NCI-H748 treated with DMSO at 0.1 percent for 48 hours (cell line): Measurements from ENCODE around the gene USP28.
"Not testable (repeated sequence)": the region's sequence is repeated elsewhere in the genome, so short reads cannot be mapped to it uniquely, and the experiment has no call there.

ENCODE experiments used
- DNase-seq: peaks from one replicate; lab custom pipeline; 2025; lab: John Stamatoyannopoulos, UW

USP28 gene

DNA sequence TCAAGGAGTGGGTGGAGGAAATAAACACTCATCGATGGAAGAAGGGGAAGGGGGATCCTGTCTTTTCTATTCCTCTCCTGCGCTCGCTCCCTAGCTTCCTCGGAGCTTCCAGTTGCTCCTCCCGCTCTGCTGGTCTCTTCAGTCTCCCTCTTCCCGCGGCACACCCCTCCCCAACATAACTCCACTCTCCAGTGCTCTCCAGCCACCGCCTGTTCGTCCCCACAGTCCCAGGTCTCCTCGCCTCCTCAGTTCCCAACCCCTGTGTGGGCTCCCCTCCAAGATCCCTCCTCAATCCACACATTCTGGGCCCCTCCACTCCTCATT, 102.3 kb downstream of the USP28 start:
- DNase-seq = no peak

GRCh38 chr11:113771964-113772363, 103.4 kb downstream of the USP28 start:
- DNase-seq = no peak

- no peak for DNase-seq
Measured at GRCh38 chr11:113764527-113765219, 110.7 kb downstream of the USP28 start.

- DNase-seq = not testable (repeated sequence)
Measured at GRCh38 chr11:113763040-113763439, 112.3 kb downstream of the USP28 start.

GRCh38 chr11:113760241-113760640, 115.1 kb downstream of the USP28 start:
- DNase-seq = no peak

GRCh38 chr11:113752932-113753331, 122.4 kb downstream of the USP28 start:
- no peak for DNase-seq
